Activated CD8-positive, alpha-beta memory T cell treated with anti-CD3 and anti-CD28 coated beads, Interleukin-2, amount 10 ng/mL, durations not matched to agents 7 days and 5 days (primary cell): Measurements from ENCODE around the gene AHSG. TPM values are rescaled to one million over a fixed set of nuclear protein-coding genes. Genes with fewer than 3 reads are reported as not detected.

Source experiments
- ATAC-seq: fragments of 150-1000 bp; cut with Tn5 transposase; one replicate; pipeline ENCODE4 v1.10.0; 2021; ENCODE audit warnings: moderate library complexity
- CTCF ChIA-PET: fragments of 350-600 bp; sonication (Branson Sonifier 250); formaldehyde crosslinking; loops from one replicate; lab custom pipeline; 2021; ENCODE audit warnings: antibody characterized with exemption; lab: Charles Lee
- DNase-seq: peaks from one replicate; pipeline ENCODE4 v3.0.0-alpha.2; 2020
- H3K27ac Mint-ChIP-seq: one replicate; pipeline ENCODE4 v1.8.0; 2021; ENCODE audit warnings: mild to moderate bottlenecking, mixed read lengths
- H3K27me3 Mint-ChIP-seq: one replicate; pipeline ENCODE4 v1.8.0; 2021; ENCODE audit warnings: mixed read lengths
- H3K36me3 Mint-ChIP-seq: one replicate; pipeline ENCODE4 v1.8.0; 2021; ENCODE audit warnings: mild to moderate bottlenecking, mixed read lengths
- H3K4me1 Mint-ChIP-seq: one replicate; pipeline ENCODE4 v1.8.0; 2021; ENCODE audit warnings: mixed read lengths
- H3K4me3 Mint-ChIP-seq: one replicate; pipeline ENCODE4 v1.8.0; 2021; ENCODE audit warnings: mild to moderate bottlenecking, moderate library complexity, mixed read lengths
- H3K9me3 Mint-ChIP-seq: one replicate; pipeline ENCODE4 v1.8.0; 2022; ENCODE audit warnings: low read depth, mixed read lengths
- total RNA-seq, 2 experiments: library from RNA; stranded (reverse); gene quantifications; one replicate each; pipeline ENCODE4 v1.2.3, GENCODE V29; 2021

The AHSG gene
- total RNA-seq, 2 experiments from 2014 or later: not detected

- ATAC-seq (no peak), DNase-seq (no peak)
- H3K4me3 Mint-ChIP-seq: peak overlapping the region; percentile 11
- no peak overlapping the region for H3K27ac Mint-ChIP-seq
- CTCF ChIA-PET: interaction anchor here (0.7 to 8.1 kb wide), 40 partner anchors 9 to 670 kb away, joined by 3 to 106 read pairs (median 5); partner anchors contain the start of genes DNAJB11, EIF4A2, RFC4 and RPL39L
- H3K4me1 Mint-ChIP-seq: peaks cover 21% of the 10 kb centered on the region
- H3K36me3 Mint-ChIP-seq: no peaks in the 10 kb centered on the region
- H3K27me3 Mint-ChIP-seq: peaks cover 45% of the 10 kb centered on the region
- no peaks in the 10 kb centered on the region for H3K9me3 Mint-ChIP-seq
Measured at GRCh38 chr3:186614266-186614596, 1.4 kb downstream of the AHSG start.

- ATAC-seq: peak; percentile 70
- H3K27ac Mint-ChIP-seq: no peak overlapping the region
- CTCF ChIA-PET: interaction anchor here (0.7 to 8.1 kb wide), 41 partner anchors 8 to 671 kb away, joined by 3 to 106 read pairs (median 5); partner anchors contain the start of genes DNAJB11, EIF4A2, RFC4 and RPL39L
- DNase-seq: peak; percentile 83
- H3K4me1 Mint-ChIP-seq: peaks cover 21% of the 10 kb centered on the region
- peak overlapping the region; percentile 11 for H3K4me3 Mint-ChIP-seq
- no peaks in the 10 kb centered on the region for H3K36me3 Mint-ChIP-seq
- no peaks in the 10 kb centered on the region for H3K9me3 Mint-ChIP-seq
- peaks cover 45% of the 10 kb centered on the region for H3K27me3 Mint-ChIP-seq
Measured at GRCh38 chr3:186614597-186615483, 2.0 kb downstream of the AHSG start.

GRCh38 chr3:186616299-186616617, 3.4 kb downstream of the AHSG start:
- H3K4me1 Mint-ChIP-seq: peaks cover 21% of the 10 kb centered on the region
- peaks cover 48% of the 10 kb centered on the region for H3K27me3 Mint-ChIP-seq
- no peaks in the 10 kb centered on the region for H3K36me3 Mint-ChIP-seq
- no peak for DNase-seq
- CTCF ChIA-PET: interaction anchor here (0.5 to 8.1 kb wide), 45 partner anchors 9 to 672 kb away, joined by 3 to 106 read pairs (median 5); partner anchors contain the start of genes DNAJB11, EIF4A2, HRG and RFC4
- no peak for ATAC-seq
- no peak overlapping the region for H3K4me3 Mint-ChIP-seq
- no peak overlapping the region for H3K27ac Mint-ChIP-seq
- no peaks in the 10 kb centered on the region for H3K9me3 Mint-ChIP-seq

DNA sequence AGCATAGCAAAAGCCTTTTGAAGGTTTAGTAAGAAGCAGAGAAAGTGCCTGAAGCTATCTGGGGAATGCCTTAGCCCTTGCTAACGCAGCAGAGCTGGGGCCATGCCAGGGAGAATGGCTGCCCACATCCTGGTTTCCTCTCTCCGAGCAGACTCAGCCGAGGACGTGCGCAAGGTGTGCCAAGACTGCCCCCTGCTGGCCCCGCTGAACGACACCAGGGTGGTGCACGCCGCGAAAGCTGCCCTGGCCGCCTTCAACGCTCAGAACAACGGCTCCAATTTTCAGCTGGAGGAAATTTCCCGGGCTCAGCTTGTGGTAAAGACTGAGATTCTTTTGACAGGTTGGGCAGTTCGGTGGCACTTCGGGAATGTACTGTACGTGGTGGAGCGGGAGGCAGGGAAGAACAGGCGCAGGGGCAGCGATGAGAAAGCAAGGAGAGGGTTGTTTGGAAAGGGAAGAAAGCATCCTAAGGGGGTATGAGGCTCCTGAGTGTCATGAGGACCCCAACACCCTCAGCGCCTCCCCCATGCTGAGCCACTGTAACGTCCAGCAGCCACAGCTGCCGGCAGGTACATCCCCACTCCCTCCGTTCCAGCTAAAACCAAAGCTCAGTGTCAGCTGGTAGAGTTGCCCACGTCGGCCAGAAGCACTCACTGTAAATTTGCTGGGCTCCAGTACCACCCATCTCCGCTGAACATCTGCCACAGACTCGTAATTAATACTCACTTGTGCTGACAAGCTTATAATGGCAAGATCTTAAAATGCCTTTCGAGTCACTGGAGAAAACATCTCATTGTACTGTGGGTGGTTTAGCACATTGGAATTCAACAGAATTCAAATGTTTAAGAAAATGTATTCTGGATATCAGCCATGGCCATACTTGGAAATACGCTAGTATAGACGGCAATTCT, 4.4 kb downstream of the AHSG start:
- Mint-ChIP-seq H3K4me1 (peaks cover 21% of the 10 kb centered on the region), H3K4me3 (peak overlapping the region; percentile 26), H3K9me3 (no peaks in the 10 kb centered on the region)

GRCh38 chr3:186618318-186618938, 5.6 kb downstream of the AHSG start:
- no peaks in the 10 kb centered on the region for H3K36me3 Mint-ChIP-seq
- H3K9me3 Mint-ChIP-seq: no peaks in the 10 kb centered on the region
- H3K4me1 Mint-ChIP-seq: peaks cover 21% of the 10 kb centered on the region
- CTCF ChIA-PET: interaction anchor here (1.2 to 8.1 kb wide), 5 partner anchors 7 to 546 kb away, joined by 5 to 106 read pairs (median 11); no protein-coding TSS in a partner anchor
- DNase-seq: no peak
- peaks cover 48% of the 10 kb centered on the region for H3K27me3 Mint-ChIP-seq
- H3K27ac Mint-ChIP-seq: no peak overlapping the region
- no peak overlapping the region for H3K4me3 Mint-ChIP-seq
- no peak for ATAC-seq

More for the DNA sequence above, 4.4 kb downstream of the AHSG start:
- Mint-ChIP-seq H3K27ac (no peak overlapping the region), H3K27me3 (peaks cover 50% of the 10 kb centered on the region), H3K36me3 (no peaks in the 10 kb centered on the region)
- CTCF ChIA-PET: interaction anchor here (0.5 to 8.1 kb wide), 71 partner anchors 8 to 686 kb away, joined by 3 to 106 read pairs (median 4); partner anchors contain the start of genes DNAJB11, EIF4A2, FETUB and HRG
- peak; percentile 89 for DNase-seq
- ATAC-seq: peak; percentile 98

DNA sequence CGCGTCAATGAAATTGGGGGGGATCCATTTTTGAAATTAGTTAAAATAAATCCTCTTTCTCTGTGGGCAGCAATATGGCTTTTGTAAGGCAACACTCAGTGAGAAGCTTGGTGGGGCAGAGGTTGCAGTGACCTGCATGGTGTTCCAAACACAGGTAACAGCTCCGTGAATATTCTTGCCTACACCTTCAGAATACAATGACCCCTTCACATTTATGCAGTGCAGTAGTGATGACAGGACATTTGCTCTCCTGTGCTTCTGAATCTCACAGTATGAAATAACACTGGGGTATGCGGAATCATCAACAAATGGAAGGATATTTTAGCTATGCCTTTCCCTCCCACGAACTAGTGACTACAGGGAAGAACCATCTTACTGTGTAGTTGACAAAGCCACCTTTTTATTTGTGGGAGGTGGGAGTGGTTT, 6.9 kb downstream of the AHSG start:
- H3K4me1 Mint-ChIP-seq: peaks cover 15% of the 10 kb centered on the region
- H3K36me3 Mint-ChIP-seq: no peaks in the 10 kb centered on the region
- CTCF ChIA-PET: interaction anchor here (1.0 to 1.2 kb wide), 2 partner anchors 10 to 202 kb away, joined by 3 to 8 read pairs; no protein-coding TSS in a partner anchor
- H3K27me3 Mint-ChIP-seq: peaks cover 41% of the 10 kb centered on the region
- no peak overlapping the region for H3K4me3 Mint-ChIP-seq
- H3K27ac Mint-ChIP-seq: no peak overlapping the region
- no peak for DNase-seq
- no peak for ATAC-seq
- H3K9me3 Mint-ChIP-seq: no peaks in the 10 kb centered on the region

DNA sequence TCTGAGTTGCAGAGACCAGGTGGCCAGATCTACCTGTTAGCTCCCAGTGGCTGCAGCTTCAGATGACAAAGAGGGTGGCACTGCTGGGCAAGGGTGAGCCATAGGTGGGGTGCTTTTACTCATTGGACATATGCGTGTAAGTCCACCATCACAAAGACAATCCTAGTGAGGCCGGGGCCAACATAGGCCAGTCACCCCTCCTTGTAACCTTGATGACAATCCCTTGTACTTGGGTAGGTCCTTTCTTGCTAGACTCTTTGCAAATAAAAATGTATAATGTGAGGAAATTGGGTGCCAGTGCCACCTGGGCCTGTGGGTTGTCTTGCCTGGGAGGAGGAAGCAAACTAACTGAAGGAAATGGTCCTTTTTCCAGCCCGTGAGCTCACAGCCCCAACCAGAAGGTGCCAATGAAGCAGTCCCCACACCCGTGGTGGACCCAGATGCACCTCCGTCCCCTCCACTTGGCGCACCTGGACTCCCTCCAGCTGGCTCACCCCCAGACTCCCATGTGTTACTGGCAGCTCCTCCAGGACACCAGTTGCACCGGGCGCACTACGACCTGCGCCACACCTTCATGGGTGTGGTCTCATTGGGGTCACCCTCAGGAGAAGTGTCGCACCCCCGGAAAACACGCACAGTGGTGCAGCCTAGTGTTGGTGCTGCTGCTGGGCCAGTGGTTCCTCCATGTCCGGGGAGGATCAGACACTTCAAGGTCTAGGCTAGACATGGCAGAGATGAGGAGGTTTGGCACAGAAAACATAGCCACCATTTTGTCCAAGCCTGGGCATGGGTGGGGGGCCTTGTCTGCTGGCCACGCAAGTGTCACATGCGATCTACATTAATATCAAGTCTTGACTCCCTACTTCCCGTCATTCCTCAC, 7.6 kb downstream of the AHSG start:
- no peak for DNase-seq
- H3K27me3 Mint-ChIP-seq: peaks cover 39% of the 10 kb centered on the region
- no peaks in the 10 kb centered on the region for H3K36me3 Mint-ChIP-seq
- no peak overlapping the region for H3K27ac Mint-ChIP-seq
- CTCF ChIA-PET: interaction anchor here (0.7 to 1.2 kb wide), 4 partner anchors 10 to 325 kb away, joined by 3 to 8 read pairs (median 3); no protein-coding TSS in a partner anchor
- no peaks in the 10 kb centered on the region for H3K9me3 Mint-ChIP-seq
- no peak overlapping the region for H3K4me3 Mint-ChIP-seq
- H3K4me1 Mint-ChIP-seq: peaks cover 13% of the 10 kb centered on the region
- ATAC-seq: no peak

DNA sequence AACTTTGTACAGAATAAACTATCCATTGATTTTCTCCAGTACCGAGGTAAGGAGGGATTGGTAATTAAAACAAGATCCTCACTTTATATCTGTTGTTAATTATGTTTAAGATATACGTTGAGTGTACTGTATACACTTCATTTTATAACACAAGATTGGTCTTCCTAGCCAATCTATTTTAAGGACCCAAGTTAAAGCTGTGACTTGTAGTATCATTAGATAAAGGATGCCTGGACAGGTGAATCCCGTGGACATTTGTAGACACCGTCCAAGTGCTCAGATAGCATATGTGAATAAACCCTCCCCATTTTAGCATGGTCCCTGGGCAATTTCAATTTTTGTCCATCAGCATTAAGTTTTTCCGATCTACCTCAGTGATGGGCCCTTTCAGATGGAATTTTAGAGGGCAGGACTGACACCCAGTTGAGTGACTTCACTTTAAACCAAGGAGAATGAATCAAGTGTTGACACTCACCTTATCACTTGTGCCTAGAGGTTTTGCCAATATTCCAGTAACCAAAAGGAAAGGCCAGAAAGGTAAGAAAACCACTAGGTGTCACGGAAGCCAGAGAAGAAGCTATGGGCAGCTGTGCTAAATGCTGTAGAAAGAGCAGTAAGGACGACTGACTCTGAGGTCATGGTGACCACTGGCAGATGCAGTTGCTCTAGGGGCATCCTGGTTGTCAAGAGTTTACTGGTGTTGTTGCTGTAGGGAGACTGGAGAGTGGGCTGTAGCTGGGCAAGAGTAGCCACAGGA, 9.2 kb downstream of the AHSG start:
- Mint-ChIP-seq H3K4me3 (no peak overlapping the region), H3K36me3 (no peaks in the 10 kb centered on the region), H3K27me3 (peaks cover 36% of the 10 kb centered on the region), H3K27ac (no peak overlapping the region), H3K4me1 (peaks cover 5% of the 10 kb centered on the region), H3K9me3 (no peaks in the 10 kb centered on the region)
- no peak for ATAC-seq
- CTCF ChIA-PET: interaction anchor here (1.2 kb wide), 1 partner anchor 8 kb away, joined by 3 read pairs; no protein-coding TSS in a partner anchor
- no peak for DNase-seq

DNA sequence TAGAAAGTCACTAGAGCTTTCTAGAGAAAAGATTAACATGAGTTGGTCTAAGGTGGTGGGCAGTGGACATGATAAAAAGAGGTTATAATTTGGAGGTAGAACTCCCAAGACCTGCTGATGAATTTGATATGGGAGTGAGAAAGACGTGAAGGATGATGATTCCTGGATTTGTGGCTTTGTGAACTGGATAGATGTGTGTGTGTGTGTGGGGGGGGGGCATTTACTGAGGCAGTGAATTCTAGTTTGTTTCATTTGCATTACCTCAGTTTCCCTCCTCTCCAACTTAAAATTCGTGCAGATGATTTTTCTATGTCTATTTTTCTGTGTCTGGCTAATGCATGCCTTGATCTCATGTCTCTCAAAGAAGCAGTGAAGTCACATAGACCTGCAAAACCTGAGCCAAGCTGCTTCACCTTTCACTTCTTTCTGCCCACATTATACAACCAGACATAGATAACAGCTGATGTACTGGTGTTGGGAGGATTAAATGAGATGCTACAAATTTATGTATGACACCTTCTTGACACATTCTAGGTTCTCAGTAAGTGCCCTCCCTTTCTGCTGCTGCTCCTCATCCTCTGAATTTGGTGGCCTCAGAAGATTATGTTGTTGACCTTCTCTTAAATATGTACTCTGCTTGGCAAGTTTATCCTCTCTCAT, 9.9 kb downstream of the AHSG start:
- ATAC-seq: no peak
- no peak overlapping the region for H3K27ac Mint-ChIP-seq
- no peak for DNase-seq
- no peaks in the 10 kb centered on the region for H3K36me3 Mint-ChIP-seq
- H3K27me3 Mint-ChIP-seq: peaks cover 30% of the 10 kb centered on the region
- H3K4me1 Mint-ChIP-seq: no peaks in the 10 kb centered on the region
- H3K9me3 Mint-ChIP-seq: no peaks in the 10 kb centered on the region
- no peak overlapping the region for H3K4me3 Mint-ChIP-seq
- CTCF ChIA-PET: interaction anchor here (1.2 kb wide), 1 partner anchor 9 kb away, joined by 3 read pairs; no protein-coding TSS in a partner anchor

DNA sequence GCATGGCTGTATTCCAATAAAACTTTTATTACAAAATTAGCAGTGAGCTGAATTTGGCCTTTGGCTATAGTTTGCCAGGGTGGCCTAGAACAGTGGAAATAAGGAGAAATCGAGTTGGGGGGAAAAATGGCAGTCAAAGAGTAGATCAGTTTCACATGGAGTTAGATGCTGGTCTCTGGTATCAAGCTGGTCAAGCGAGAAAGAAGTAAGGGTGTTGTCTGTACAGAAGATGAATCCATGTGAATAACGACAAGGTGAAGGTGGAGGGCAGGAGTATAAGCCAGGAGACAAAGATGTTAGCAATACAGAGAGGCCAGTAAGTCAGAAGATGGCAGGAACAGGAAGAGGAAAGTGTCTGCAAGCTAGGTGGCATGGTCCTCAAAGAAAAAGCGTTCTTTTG, 11.7 kb downstream of the AHSG start:
- Mint-ChIP-seq H3K27ac (no peak overlapping the region), H3K36me3 (no peaks in the 10 kb centered on the region), H3K4me1 (no peaks in the 10 kb centered on the region), H3K27me3 (peaks cover 25% of the 10 kb centered on the region), H3K9me3 (no peaks in the 10 kb centered on the region), H3K4me3 (no peak overlapping the region)
- ATAC-seq (no peak), DNase-seq (no peak)
- CTCF ChIA-PET: interaction anchor here (3.6 kb wide), 1 partner anchor 8 kb away, joined by 31 read pairs; no protein-coding TSS in a partner anchor

GRCh38 chr3:186625600-186626042, 12.8 kb downstream of the AHSG start:
- no peaks in the 10 kb centered on the region for H3K4me1 Mint-ChIP-seq
- ATAC-seq: no peak
- no peak overlapping the region for H3K4me3 Mint-ChIP-seq
- no peak for DNase-seq
- CTCF ChIA-PET: interaction anchor here (3.6 kb wide), 1 partner anchor 9 kb away, joined by 31 read pairs; no protein-coding TSS in a partner anchor
- no peaks in the 10 kb centered on the region for H3K9me3 Mint-ChIP-seq
- H3K36me3 Mint-ChIP-seq: no peaks in the 10 kb centered on the region
- peaks cover 29% of the 10 kb centered on the region for H3K27me3 Mint-ChIP-seq
- H3K27ac Mint-ChIP-seq: no peak overlapping the region
